Suppressor macrophage treated with lipopolysaccharide for 4 hours (primary cell): Measurements from ENCODE around the gene CAPN11.
"Not testable (repeated sequence)": the region's sequence is repeated elsewhere in the genome, so short reads cannot be mapped to it uniquely, and the experiment has no call there.

ENCODE experiments used
- DNase-seq: peaks from one replicate; pipeline ENCODE4 v3.0.0-alpha.2; 2020

Gene CAPN11

GRCh38 chr6:44132476-44132875 lies 26.1 kb upstream of the CAPN11 start:
- DNase-seq, result no peak

GRCh38 chr6:44133003-44133931 lies 25.4 kb upstream of the CAPN11 start:
- DNase-seq, result no peak

- DNase-seq, result no peak
Measured at GRCh38 chr6:44133981-44134711, 24.5 kb upstream of the CAPN11 start.

GRCh38 chr6:44135173-44135758 lies 23.4 kb upstream of the CAPN11 start:
- no peak for DNase-seq

GRCh38 chr6:44135875-44136274 lies 22.7 kb upstream of the CAPN11 start:
- DNase-seq, result no peak

GRCh38 chr6:44138717-44139350 lies 19.8 kb upstream of the CAPN11 start:
- no peak for DNase-seq

GRCh38 chr6:44139351-44139743 lies 19.3 kb upstream of the CAPN11 start:
- no peak for DNase-seq

- DNase-seq, result no peak
Measured at GRCh38 chr6:44142835-44143234, 15.8 kb upstream of the CAPN11 start.

- no peak for DNase-seq
Measured at GRCh38 chr6:44143731-44144130, 14.9 kb upstream of the CAPN11 start.

GRCh38 chr6:44144536-44144935 lies 14.1 kb upstream of the CAPN11 start:
- not testable (repeated sequence) for DNase-seq

- no peak for DNase-seq
Measured at GRCh38 chr6:44145839-44146238, 12.8 kb upstream of the CAPN11 start.

GRCh38 chr6:44146685-44147084 lies 11.9 kb upstream of the CAPN11 start:
- no peak for DNase-seq

- DNase-seq, result no peak
Measured at GRCh38 chr6:44147256-44147655, 11.4 kb upstream of the CAPN11 start.

- no peak for DNase-seq
Measured at GRCh38 chr6:44148306-44148705, 10.3 kb upstream of the CAPN11 start.

- DNase-seq, result no peak
Measured at GRCh38 chr6:44149369-44150012, 9.1 kb upstream of the CAPN11 start.

GRCh38 chr6:44150317-44150917 lies 8.2 kb upstream of the CAPN11 start:
- no peak for DNase-seq

GRCh38 chr6:44151348-44152108 lies 7.1 kb upstream of the CAPN11 start:
- DNase-seq, result peak; percentile 81

GRCh38 chr6:44152109-44152461 lies 6.5 kb upstream of the CAPN11 start:
- no peak for DNase-seq

GRCh38 chr6:44152533-44152932 lies 6.1 kb upstream of the CAPN11 start:
- DNase-seq, result no peak

- DNase-seq, result no peak
Measured at GRCh38 chr6:44154067-44154466, 4.6 kb upstream of the CAPN11 start.

- DNase-seq, result no peak
Measured at GRCh38 chr6:44156494-44157151, 2.0 kb upstream of the CAPN11 start.
